Measurements from ENCODE around the gene RGR. TPM values are rescaled to one million over a fixed set of nuclear protein-coding genes. Genes with fewer than 3 reads are reported as not detected.

RGR gene
- polyA plus RNA-seq, 6 donors from 2014 or later, result not detected

DNA sequence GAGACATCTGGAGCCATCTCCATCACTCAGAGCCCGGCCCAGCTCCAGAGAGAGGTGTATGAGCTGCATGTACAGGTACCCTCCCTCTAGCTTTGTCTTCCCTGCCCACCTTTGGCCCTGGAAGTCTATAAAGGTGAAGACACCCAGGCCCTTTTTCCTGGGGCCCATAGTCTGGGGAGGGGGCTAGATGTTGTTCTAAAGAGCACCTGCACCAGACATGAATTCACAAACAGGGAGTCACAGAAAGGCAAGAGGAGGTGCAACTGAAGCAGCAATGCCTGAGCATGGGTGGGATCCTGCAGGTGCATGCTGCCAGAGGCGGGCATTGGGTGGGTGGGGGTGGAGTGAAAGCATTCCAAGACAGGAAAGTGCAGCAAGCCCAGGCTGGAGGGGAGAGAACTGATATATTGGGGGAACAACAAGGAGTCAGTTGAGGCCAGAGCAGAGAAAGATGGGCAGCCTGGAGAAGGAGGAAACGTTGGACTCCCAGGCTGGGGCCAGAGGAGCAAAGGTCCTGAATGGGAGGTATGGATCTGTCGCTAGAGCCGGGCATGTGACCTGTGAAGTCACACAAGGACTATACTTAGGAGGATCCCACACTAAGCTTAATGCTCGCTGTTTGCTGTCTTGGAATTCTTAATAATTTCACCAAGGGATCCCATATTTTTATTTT is 38.9 kb upstream of the RGR start:
- no peak for DNase-seq
- no peaks in the 10 kb centered on the region for H3K4me1 Mint-ChIP-seq
- peaks cover 0 to 1% (median 0%) of the 10 kb centered on the region in 7 donors for H3K9me3 Mint-ChIP-seq
- no peak for ATAC-seq (ENCODE audit: low read depth in 2 of 2)
- H3K27me3 Mint-ChIP-seq, result peaks cover 26 to 32% (median 27%) of the 10 kb centered on the region in 3 donors
- no peaks in the 10 kb centered on the region for H3K36me3 Mint-ChIP-seq
- no peak overlapping the region for H3K4me3 Mint-ChIP-seq
- H3K27ac Mint-ChIP-seq, result no peak overlapping the region

DNA sequence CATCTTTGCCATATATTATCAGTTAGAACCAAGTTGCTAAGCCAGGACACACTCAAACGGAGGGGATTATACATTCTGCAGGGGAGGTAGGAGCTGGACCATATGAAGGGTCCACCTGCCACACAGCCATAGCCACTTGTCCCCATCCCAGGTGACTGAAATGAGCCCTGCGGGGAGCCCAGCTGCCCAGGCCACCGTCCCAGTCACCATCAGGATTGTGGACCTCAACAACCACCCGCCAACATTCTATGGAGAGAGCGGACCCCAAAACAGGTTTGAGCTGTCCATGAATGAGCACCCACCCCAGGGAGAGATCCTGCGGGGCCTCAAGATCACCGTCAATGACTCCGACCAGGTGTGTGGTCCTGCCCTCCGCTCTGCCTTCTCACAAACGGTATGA is 36.8 kb upstream of the RGR start:
- no peak overlapping the region for H3K4me3 Mint-ChIP-seq

DNA sequence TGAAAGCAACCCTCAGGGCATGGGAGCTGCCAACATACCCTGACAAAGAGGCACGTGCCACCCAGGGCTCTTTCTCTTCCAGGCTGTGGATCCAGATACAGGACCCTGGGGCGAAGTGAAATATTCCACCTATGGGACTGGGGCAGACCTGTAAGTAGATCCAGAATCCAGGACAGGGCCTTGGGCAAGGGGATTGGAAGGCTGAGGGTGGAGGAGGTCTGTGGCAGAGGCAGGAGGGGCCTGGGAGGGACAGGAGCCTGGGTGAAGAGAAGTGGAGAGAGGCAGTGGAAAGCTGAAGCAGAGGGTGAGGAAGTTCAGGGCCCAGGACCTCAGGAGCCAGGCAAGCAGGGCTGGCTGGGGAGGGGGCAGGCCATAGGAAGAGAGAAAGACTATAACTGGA is 33.3 kb upstream of the RGR start:
- H3K9me3 Mint-ChIP-seq, result peaks cover 0 to 1% (median 0%) of the 10 kb centered on the region in 7 donors
- no peak overlapping the region for H3K4me3 Mint-ChIP-seq
- no peaks in the 10 kb centered on the region for H3K36me3 Mint-ChIP-seq
- H3K4me1 Mint-ChIP-seq, result peaks cover 0 to 6% (median 0%) of the 10 kb centered on the region in 3 donors
- H3K27ac Mint-ChIP-seq, result no peak overlapping the region
- ATAC-seq (ENCODE audit: low read depth in 2 of 2), result no peak
- no peak for DNase-seq
- peaks cover 26 to 54% (median 43%) of the 10 kb centered on the region in 3 donors for H3K27me3 Mint-ChIP-seq

More for the DNA sequence above, 36.8 kb upstream of the RGR start:
- Mint-ChIP-seq H3K27me3 (peaks cover 33 to 49% (median 36%) of the 10 kb centered on the region in 3 donors), H3K27ac (no peak overlapping the region), H3K36me3 (no peaks in the 10 kb centered on the region), H3K9me3 (peaks cover 0 to 1% (median 0%) of the 10 kb centered on the region in 7 donors), H3K4me1 (no peaks in the 10 kb centered on the region)
- ATAC-seq (ENCODE audit: low read depth in 2 of 2) (no peak), DNase-seq (no peak)

DNA sequence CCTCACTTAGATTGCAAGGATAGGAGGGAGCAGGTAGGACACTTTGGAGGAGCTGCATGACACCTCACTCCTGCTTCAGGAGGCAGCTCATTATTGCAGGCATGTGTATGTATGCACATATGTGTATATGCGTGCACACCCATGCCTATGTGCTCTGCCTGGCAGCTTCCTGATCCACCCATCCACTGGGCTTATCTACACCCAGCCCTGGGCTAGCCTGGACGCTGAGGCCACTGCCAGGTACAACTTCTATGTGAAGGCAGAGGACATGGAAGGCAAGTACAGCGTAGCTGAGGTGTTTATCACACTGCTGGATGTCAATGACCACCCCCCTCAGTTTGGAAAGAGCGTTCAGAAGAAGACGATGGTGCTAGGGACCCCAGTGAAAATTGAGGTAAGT is 32.8 kb upstream of the RGR start:
- Mint-ChIP-seq H3K27ac (peak overlapping the region in 1 of 6 donors; percentile 5), H3K4me1 (peaks cover 0 to 6% (median 0%) of the 10 kb centered on the region in 3 donors), H3K9me3 (peaks cover 0 to 1% (median 0%) of the 10 kb centered on the region in 7 donors), H3K27me3 (peaks cover 22 to 50% (median 38%) of the 10 kb centered on the region in 3 donors), H3K4me3 (no peak overlapping the region), H3K36me3 (no peaks in the 10 kb centered on the region)
- no peak for ATAC-seq (ENCODE audit: low read depth in 2 of 2)
- DNase-seq, result no peak

DNA sequence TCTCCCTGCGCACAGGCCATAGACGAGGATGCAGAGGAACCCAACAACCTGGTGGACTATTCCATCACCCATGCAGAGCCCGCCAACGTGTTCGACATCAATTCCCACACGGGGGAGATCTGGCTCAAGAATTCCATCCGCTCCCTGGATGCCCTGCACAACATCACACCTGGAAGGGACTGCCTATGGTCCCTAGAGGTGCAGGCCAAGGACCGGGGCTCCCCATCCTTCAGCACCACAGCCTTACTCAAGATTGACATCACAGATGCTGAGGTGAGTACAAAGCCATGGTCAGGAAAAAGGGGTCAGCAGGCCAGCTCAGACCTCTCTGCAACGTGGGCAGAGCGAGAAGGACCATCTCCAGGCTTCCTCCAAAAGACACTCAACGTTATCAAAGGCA is 31.8 kb upstream of the RGR start:
- Mint-ChIP-seq H3K27ac (no peak overlapping the region), H3K27me3 (peaks cover 23 to 40% (median 30%) of the 10 kb centered on the region in 3 donors), H3K4me1 (peaks cover 0 to 6% (median 0%) of the 10 kb centered on the region in 3 donors), H3K4me3 (no peak overlapping the region), H3K36me3 (no peaks in the 10 kb centered on the region), H3K9me3 (no peaks in the 10 kb centered on the region)
- ATAC-seq (ENCODE audit: low read depth in 2 of 2) (no peak), DNase-seq (no peak)

DNA sequence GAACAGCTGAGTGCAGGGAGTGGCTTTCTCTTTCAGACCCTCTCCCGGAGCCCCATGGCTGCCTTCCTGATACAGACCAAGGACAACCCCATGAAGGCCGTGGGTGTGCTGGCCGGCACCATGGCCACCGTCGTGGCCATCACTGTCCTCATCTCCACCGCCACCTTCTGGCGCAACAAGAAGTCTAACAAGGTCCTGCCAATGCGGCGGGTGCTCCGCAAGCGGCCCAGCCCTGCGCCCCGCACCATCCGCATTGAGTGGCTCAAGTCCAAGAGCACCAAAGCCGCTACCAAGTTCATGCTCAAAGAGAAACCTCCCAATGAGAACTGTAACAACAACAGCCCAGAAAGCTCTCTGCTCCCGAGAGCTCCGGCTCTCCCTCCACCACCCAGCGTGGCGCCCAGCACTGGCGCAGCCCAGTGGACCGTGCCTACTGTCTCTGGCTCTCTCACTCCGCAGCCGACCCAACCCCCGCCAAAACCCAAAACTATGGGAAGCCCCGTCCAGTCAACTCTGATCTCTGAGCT is 30.7 kb upstream of the RGR start:
- Mint-ChIP-seq H3K4me1 (peaks cover 0 to 6% (median 0%) of the 10 kb centered on the region in 3 donors), H3K9me3 (peaks cover 0 to 1% (median 0%) of the 10 kb centered on the region in 7 donors), H3K4me3 (peak overlapping the region in 1 of 8 donors; percentile 51), H3K27me3 (peaks cover 17 to 34% (median 26%) of the 10 kb centered on the region in 3 donors), H3K27ac (no peak overlapping the region), H3K36me3 (peaks cover 0 to 2% of the 10 kb centered on the region in 2 donors)
- no peak for ATAC-seq (ENCODE audit: low read depth in 2 of 2)
- DNase-seq, result no peak

DNA sequence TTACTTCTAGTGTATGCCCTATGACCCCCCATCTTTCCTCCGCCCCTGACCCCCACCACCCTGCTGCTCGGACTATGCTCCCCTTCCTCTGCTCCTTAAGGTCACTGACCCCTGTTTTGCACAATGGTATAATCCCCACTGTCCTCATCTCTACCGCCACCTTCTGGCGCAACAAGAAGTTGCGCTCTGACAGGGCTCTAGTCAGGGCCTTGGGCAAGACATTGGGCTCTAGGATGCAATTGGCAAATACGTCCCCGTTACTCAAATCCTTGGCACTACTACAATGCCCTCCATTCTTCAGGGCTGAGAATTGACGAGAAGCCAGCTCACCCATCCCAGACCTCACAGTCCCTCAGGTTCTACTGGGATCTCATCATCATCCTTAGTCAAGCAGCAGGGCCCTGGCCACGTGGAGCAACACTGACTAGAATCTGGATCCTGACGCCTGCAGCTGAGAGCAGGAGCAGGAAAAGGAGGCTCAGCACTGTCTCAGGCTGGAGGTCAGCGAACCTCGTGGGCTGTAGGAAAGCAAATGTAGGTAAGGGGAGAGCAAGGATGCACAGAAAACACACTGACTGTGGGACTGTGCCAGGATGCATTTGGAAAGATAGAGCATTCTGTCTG is 30.1 kb upstream of the RGR start:
- no peak overlapping the region for H3K27ac Mint-ChIP-seq

DNA sequence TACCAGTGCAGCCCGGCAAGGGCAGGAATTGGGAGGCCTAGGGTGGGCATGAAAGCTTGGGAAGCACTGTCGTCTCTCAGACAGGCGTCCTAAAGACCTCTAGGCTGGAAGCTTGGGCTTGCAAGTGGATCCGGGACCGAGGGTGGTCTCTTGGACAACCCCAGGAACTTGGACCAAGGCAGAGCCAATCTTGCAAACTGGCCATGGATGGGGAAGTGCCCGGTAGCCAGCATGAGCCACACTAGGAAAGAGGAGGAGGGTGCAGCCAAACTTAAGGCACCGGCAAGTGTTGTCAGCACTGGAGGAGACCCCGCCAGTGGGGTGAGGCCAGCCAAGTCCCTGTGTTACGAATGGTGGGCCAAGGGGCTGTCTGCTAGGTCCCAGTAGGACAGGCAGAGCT is 28.0 kb upstream of the RGR start:
- H3K36me3 Mint-ChIP-seq, result peaks cover 0 to 8% of the 10 kb centered on the region in 2 donors
- ATAC-seq (ENCODE audit: low read depth in 2 of 2) (no peak), DNase-seq (no peak)
- no peak overlapping the region for H3K4me3 Mint-ChIP-seq
- H3K27me3 Mint-ChIP-seq, result peaks cover 21 to 36% (median 24%) of the 10 kb centered on the region in 3 donors
- peaks cover 0 to 6% (median 0%) of the 10 kb centered on the region in 3 donors for H3K4me1 Mint-ChIP-seq
- H3K27ac Mint-ChIP-seq, result no peak overlapping the region
- H3K9me3 Mint-ChIP-seq, result peaks cover 0 to 11% (median 5%) of the 10 kb centered on the region in 7 donors

More for the DNA sequence above, 30.1 kb upstream of the RGR start:
- DNase-seq, result no peak
- peaks cover 16 to 34% (median 26%) of the 10 kb centered on the region in 3 donors for H3K27me3 Mint-ChIP-seq
- H3K4me1 Mint-ChIP-seq, result peaks cover 0 to 6% (median 0%) of the 10 kb centered on the region in 3 donors
- ATAC-seq (ENCODE audit: low read depth in 2 of 2), result no peak
- H3K9me3 Mint-ChIP-seq, result peaks cover 0 to 7% (median 5%) of the 10 kb centered on the region in 7 donors
- H3K36me3 Mint-ChIP-seq, result peaks cover 0 to 8% of the 10 kb centered on the region in 2 donors
- H3K4me3 Mint-ChIP-seq, result peak overlapping the region in 1 of 8 donors; percentile 51

DNA sequence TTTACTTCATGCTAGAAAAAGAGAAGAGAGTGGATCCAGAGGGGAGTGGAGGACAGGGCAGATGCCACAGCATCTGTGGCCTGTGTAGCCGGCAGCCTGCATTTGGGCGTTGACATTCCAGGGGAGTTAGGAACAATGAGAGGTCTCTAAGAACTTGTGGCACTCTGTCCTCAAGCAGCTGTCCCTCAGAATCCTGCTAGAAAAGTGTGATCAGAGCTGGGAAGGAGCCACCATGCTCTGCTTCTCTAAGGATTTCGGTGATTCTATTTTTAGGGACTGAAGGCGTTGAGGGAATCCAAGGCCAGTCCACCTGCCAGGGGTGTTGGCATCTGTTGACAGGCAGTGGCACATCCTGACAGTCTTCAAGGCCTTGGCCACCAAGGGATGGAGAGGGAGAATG is 27.1 kb upstream of the RGR start:
- peaks cover 21 to 38% (median 23%) of the 10 kb centered on the region in 3 donors for H3K27me3 Mint-ChIP-seq
- H3K36me3 Mint-ChIP-seq, result peaks cover 0 to 8% of the 10 kb centered on the region in 2 donors
- H3K4me1 Mint-ChIP-seq, result peaks cover 0 to 6% (median 0%) of the 10 kb centered on the region in 3 donors
- no peak overlapping the region for H3K4me3 Mint-ChIP-seq
- no peak overlapping the region for H3K27ac Mint-ChIP-seq
- DNase-seq, result no peak
- peaks cover 0 to 11% (median 5%) of the 10 kb centered on the region in 7 donors for H3K9me3 Mint-ChIP-seq
- no peak for ATAC-seq (ENCODE audit: low read depth in 2 of 2)

DNA sequence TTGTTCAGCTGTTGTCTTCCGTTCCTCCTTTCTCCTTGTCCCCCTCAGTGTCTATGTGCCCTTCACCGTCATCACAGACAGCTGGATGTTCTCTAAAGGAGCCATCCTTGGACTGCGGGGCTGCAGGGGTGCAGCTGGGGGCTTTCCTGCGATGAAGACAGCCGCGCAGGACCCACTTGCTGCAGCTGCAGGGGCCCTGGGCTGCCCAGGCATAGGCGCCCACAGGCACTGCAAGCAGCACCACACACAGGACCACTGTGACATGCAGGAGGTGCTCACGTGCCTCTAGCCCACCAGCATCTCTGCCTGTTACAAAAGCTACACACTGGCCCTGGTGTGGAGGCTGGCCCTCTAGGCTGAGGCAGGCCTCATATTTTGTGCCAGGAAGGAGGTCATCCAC is 22.9 kb upstream of the RGR start:
- ATAC-seq (ENCODE audit: low read depth in 2 of 2), result no peak
- H3K4me3 Mint-ChIP-seq, result no peak overlapping the region
- no peaks in the 10 kb centered on the region for H3K4me1 Mint-ChIP-seq
- peaks cover 0 to 8% of the 10 kb centered on the region in 2 donors for H3K36me3 Mint-ChIP-seq
- H3K9me3 Mint-ChIP-seq, result peaks cover 0 to 11% (median 5%) of the 10 kb centered on the region in 7 donors
- no peak overlapping the region for H3K27ac Mint-ChIP-seq
- no peak for DNase-seq
- peaks cover 19 to 36% (median 32%) of the 10 kb centered on the region in 3 donors for H3K27me3 Mint-ChIP-seq

DNA sequence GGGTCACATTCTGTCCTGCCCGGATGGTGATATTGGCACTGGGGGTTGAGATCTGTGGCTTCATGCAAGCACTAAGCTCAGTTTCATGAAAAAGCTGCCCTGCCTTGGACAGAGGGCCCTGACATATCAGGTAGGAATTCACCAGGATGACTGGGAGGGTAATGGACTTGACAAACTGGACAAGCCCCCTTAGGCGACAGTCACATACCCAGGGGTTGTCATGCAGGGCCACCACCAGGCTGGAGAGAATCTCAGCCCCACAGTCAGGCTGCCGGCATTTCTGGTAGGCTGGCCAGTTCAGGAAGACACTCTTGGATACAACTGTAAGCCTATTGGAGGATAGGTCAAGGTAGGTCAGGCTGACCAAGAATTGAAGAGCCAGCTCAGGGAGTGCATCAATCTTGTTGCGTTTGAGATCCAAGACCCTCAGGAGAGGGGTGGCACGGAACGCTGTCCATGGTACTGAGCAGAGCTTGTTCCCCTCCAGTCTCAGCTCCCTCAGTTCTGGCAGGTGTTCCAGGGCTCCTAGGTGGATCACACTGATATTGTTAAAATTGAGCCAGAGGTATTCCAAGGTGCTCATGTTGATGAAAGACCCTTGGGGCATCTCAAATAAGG is 20.3 kb upstream of the RGR start:
- ATAC-seq (ENCODE audit: low read depth in 2 of 2) (no peak), DNase-seq (no peak)
- H3K4me3 Mint-ChIP-seq, result no peak overlapping the region
- H3K27me3 Mint-ChIP-seq, result peaks cover 38 to 45% (median 38%) of the 10 kb centered on the region in 3 donors
- H3K36me3 Mint-ChIP-seq, result peaks cover 0 to 3% of the 10 kb centered on the region in 2 donors
- no peak overlapping the region for H3K27ac Mint-ChIP-seq
- no peaks in the 10 kb centered on the region for H3K4me1 Mint-ChIP-seq
- peaks cover 2 to 18% (median 7%) of the 10 kb centered on the region in 7 donors for H3K9me3 Mint-ChIP-seq

DNA sequence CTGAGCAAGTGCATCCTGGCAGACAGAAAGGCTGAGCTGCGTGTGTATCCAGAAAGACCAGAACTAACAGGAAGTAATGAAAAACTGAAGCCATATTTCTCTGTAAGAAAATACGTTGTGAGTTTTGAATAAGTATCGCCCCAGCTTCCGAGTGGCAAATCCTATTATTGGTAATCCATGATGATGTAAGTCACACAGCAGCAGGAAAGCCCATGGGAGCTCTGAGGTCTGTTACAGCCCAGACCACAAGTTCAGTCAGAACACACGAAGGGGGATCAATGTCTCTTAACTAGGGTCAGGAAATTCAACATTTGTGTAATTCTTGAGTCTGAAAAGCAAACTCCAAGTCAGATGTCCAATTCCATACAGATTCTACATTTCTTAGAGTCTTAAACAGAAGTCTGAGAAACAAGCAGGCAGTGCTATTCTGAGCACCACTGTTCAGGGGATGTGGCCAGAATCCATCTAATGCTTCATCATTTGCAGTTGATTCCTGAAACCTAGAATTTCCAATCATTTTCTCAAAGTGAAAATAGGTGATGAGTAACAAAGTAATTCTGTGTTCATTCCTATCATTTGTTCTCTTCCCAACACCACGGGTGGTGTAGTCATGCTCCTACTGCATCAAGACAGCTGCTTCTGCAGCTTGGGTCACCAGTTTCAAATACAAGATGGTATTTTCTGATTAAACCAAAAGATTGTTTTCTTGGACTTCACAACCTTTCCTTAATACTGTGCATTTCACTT is 19.3 kb upstream of the RGR start, which contains the start of gene LRIT2:
Gene LRIT2, minus strand, starts transcription at position 118 of the 747 bp plus-strand sequence. Its CDS starts 24 bp downstream, at position 94.
- Mint-ChIP-seq H3K27me3 (peaks cover 34 to 45% (median 42%) of the 10 kb centered on the region in 3 donors), H3K27ac (no peak within 1 kb of the TSS), H3K4me1 (no peaks in the 10 kb centered on the region), H3K4me3 (no peak within 1 kb of the TSS), H3K36me3 (no peaks in the 10 kb centered on the region), H3K9me3 (peaks cover 0 to 13% (median 5%) of the 10 kb centered on the region in 7 donors)
- DNase-seq, result no peak
- no peak for ATAC-seq (ENCODE audit: low read depth in 2 of 2)
